PFSK-1 (cell line): ENCODE results near the gene NCAM1.

Source experiments
- POLR2AphosphoS5 ChIP-seq: IDR thresholded peaks from 2 replicates; pipeline ENCODE4 v1.6.1; 2012; ENCODE audit warnings: low read depth, mild to moderate bottlenecking, control low read depth, low read length, moderate library complexity
- REST ChIP-seq, 2 experiments: IDR thresholded peaks; 2 replicates each; pipeline versions ENCODE4 v1.6.1 to v1.8.0; 2011 to 2012; ENCODE audit warnings: low read depth in 2 of 2, low read length in 2 of 2, control low read depth in 1 of 2, inconsistent platforms in 1 of 2, mild to moderate bottlenecking in 1 of 2, moderate library complexity in 1 of 2; ENCODE audit not compliant: insufficient read depth in 1 of 2
- TAF1 ChIP-seq: IDR thresholded peaks from 2 replicates; pipeline ENCODE4 v1.6.1; 2012; ENCODE audit warnings: low read length, control low read depth, borderline replicate concordance; ENCODE audit not compliant: insufficient read depth

GRCh38 chr11:113072237-113072858, 111.1 kb downstream of the NCAM1 start:
- TF ChIP-seq REST (IDR thresholded peaks at IDR 0.05; ENCODE audit: insufficient read depth in 1 of 2, low read depth in 2 of 2, low read length in 2 of 2): no peak
- no peak for TF ChIP-seq TAF1
- TF ChIP-seq POLR2AphosphoS5: no peak
